Common myeloid progenitor, CD34-positive (primary cell): ENCODE data around the gene GPX2.

ENCODE experiments used
- CTCF ChIA-PET: fragments of 350-600 bp; sonication (Branson Sonifier 250); formaldehyde crosslinking; loops from one replicate; lab custom pipeline; 2021; ENCODE audit warnings: antibody characterized with exemption; lab: Charles Lee
- POLR2A ChIA-PET: fragments of 350-600 bp; sonication (Branson Sonifier 250); formaldehyde crosslinking; loops from one replicate; lab custom pipeline; 2021; ENCODE audit warnings: antibody characterized with exemption; lab: Charles Lee
- DNase-seq, 3 donors: peaks; one replicate each; pipeline versions ENCODE4 v3.0.0 to v3.0.0-alpha.2; 2013
- H3K27ac ChIP-seq, 2 experiments: 1 replicate in 1 of 2; 2 replicates in 1 of 2; pipeline ENCODE4 v1.7.0; 2013; ENCODE audit warnings: inconsistent platforms in 2 of 2, low read length in 2 of 2, mild to moderate bottlenecking in 2 of 2, low read depth in 1 of 2, moderate library complexity in 1 of 2; ENCODE audit not compliant: severe bottlenecking in 2 of 2, insufficient read depth in 1 of 2, poor library complexity in 1 of 2
- H3K27me3 ChIP-seq, 5 experiments: replicated peaks in 2 of 5; 1 replicate in 3 of 5; 2 replicates in 2 of 5; pipeline versions ENCODE4 v1.6.1 to v1.7.0; 2013; ENCODE audit warnings: low read length in 4 of 5, mild to moderate bottlenecking in 2 of 5, moderate library complexity in 2 of 5, inconsistent platforms in 1 of 5; ENCODE audit not compliant: insufficient read depth in 5 of 5, control insufficient read depth in 4 of 5
- H3K36me3 ChIP-seq, 4 experiments: 1 replicate in 2 of 4; 2 replicates in 2 of 4; pipeline versions ENCODE4 v1.6.1 to v1.7.0; 2013; ENCODE audit warnings: low read length in 3 of 4, control low read depth in 1 of 4, mild to moderate bottlenecking in 1 of 4; ENCODE audit not compliant: control insufficient read depth in 4 of 4, insufficient read depth in 4 of 4
- H3K4me1 ChIP-seq, 4 experiments: 1 replicate in 3 of 4; 2 replicates in 1 of 4; pipeline versions ENCODE4 v1.6.1 to v1.7.1; 2013; ENCODE audit warnings: low read length in 3 of 4, mild to moderate bottlenecking in 3 of 4, control low read depth in 1 of 4, inconsistent platforms in 1 of 4, moderate library complexity in 1 of 4; ENCODE audit not compliant: control insufficient read depth in 4 of 4, insufficient read depth in 4 of 4; ENCODE audit errors: control extremely low read depth in 1 of 4
- H3K4me3 ChIP-seq, 7 experiments: 1 replicate in 4 of 7; 2 replicates in 3 of 7; pipeline versions ENCODE4 v1.5.1 to v1.7.0; 2013; ENCODE audit warnings: mild to moderate bottlenecking in 7 of 7, low read length in 6 of 7, moderate library complexity in 6 of 7, inconsistent platforms in 2 of 7, low read depth in 2 of 7, control low read depth in 1 of 7; ENCODE audit not compliant: insufficient read depth in 4 of 7, control insufficient read depth in 1 of 7; ENCODE audit errors: extremely low read depth in 1 of 7
- H3K9me3 ChIP-seq, 5 experiments: 1 replicate in 4 of 5; 2 replicates in 1 of 5; pipeline versions ENCODE4 v1.6.1 to v1.7.1; 2013; ENCODE audit warnings: low read length in 4 of 5, mild to moderate bottlenecking in 2 of 5, inconsistent platforms in 1 of 5, low read depth in 1 of 5, moderate library complexity in 1 of 5; ENCODE audit not compliant: control insufficient read depth in 4 of 5, insufficient read depth in 2 of 5; ENCODE audit errors: control extremely low read depth in 1 of 5
- WGBS: methylation state at CpG from one replicate; pipeline ENCODE4 v1.1.5; 2013; ENCODE audit not compliant: insufficient coverage; 5-methylcytosine and 5-hydroxymethylcytosine counted together

GPX2 gene

GRCh38 chr14:64891173-64891838, 51.2 kb downstream of the GPX2 start:
- CTCF ChIA-PET: interaction anchor here (0.6 to 6.7 kb wide), 52 partner anchors 9 to 334 kb away, joined by 3 to 113 read pairs (median 6); partner anchors contain the start of genes FNTB and SPTB
- POLR2A ChIA-PET: interaction anchor here (1.2 kb wide), 1 partner anchor 68 kb away, joined by 3 read pairs; no protein-coding TSS in a partner anchor
- Histone ChIP-seq H3K36me3 (no peaks in the 10 kb centered on the region), H3K27ac (no peak overlapping the region), H3K27me3 (peaks cover 0 to 6% (median 2%) of the 10 kb centered on the region in 5 experiments), H3K4me3 (no peak overlapping the region), H3K4me1 (no peaks in the 10 kb centered on the region), H3K9me3 (no peaks in the 10 kb centered on the region)
- WGBS: 100% methylated on average over 1 of the region's 4 CpGs
- DNase-seq: peak in 1 of 3 donors; percentile 17

DNA sequence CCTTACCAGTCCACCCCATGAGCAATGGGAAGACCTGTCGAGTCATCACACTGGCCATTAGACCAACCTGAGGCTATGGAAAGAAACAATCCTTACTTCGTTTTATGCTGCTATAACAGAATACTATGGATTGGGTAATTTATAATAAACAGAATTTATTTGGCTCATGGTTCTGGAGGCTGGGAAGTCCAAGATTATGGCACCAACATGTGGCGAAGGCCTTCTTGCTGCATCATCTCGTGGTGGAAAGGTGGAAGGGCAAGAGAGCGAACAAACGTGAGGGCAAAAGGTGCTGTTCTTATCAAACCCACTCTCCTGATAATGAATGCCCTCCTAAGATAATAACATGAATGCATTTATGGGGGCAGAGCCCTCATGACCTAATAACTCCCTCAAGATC, 53.2 kb downstream of the GPX2 start:
- no peaks in the 10 kb centered on the region for H3K9me3 ChIP-seq
- H3K27ac ChIP-seq: no peak overlapping the region
- CTCF ChIA-PET: interaction anchor here (1.4 to 6.7 kb wide), 9 partner anchors 10 to 217 kb away, joined by 3 to 113 read pairs (median 42); partner anchors contain the start of gene SPTB
- WGBS: no CpG with 5 or more reads among the region's 6 CpGs
- peaks cover 0 to 6% (median 3%) of the 10 kb centered on the region in 5 experiments for H3K27me3 ChIP-seq
- no peaks in the 10 kb centered on the region for H3K36me3 ChIP-seq
- H3K4me3 ChIP-seq: no peak overlapping the region
- POLR2A ChIA-PET: no interaction called here
- no peak for DNase-seq
- H3K4me1 ChIP-seq: no peaks in the 10 kb centered on the region
